H1 (cell line): Measurements from ENCODE around the gene PDE4D. TPM values are rescaled to one million over a fixed set of nuclear protein-coding genes. Genes with fewer than 3 reads are reported as not detected.

Source experiments
- CTCF ChIA-PET: fragments of 300-600 bp; sonication (Branson Sonifier 250); formaldehyde crosslinking; loops from one replicate; lab custom pipeline; 2021; ENCODE audit not compliant: partially characterized antibody; lab: Charles Lee
- POLR2A ChIA-PET: fragments of 300-600 bp; sonication (Branson Sonifier 250); formaldehyde crosslinking; loops from one replicate; lab custom pipeline; 2021; ENCODE audit warnings: inconsistent platforms; ENCODE audit not compliant: partially characterized antibody; lab: Charles Lee
- DNase-seq, 2 experiments: peaks; one replicate each; pipeline versions ENCODE4 v3.0.0 to v3.0.0-alpha.2; 2010 to 2022; ENCODE audit warnings: low spot score in 2 of 2, low read depth in 1 of 2, mixed read lengths in 1 of 2
- FAIRE-seq: peaks from 2 replicates; lab custom pipeline; 2011; peaks lifted over from hg19 to GRCh38; lab: Jason Lieb, UNC
- H2AFZ ChIP-seq: 2 replicates; pipeline ENCODE4 v1.8.1; 2012; ENCODE audit warnings: low read length, inconsistent platforms
- H2AK5ac ChIP-seq: 2 replicates; pipeline ENCODE4 v1.6.1; 2013; ENCODE audit warnings: low read depth, low read length
- H2BK120ac ChIP-seq: replicated peaks from 2 replicates; pipeline ENCODE3; 2013; ENCODE audit warnings: low read depth, low read length, inconsistent platforms
- H2BK12ac ChIP-seq: 2 replicates; pipeline ENCODE4 v1.6.1; 2013; ENCODE audit warnings: low read depth, low read length
- H2BK15ac ChIP-seq: 2 replicates; pipeline ENCODE4 v1.6.1; 2013; ENCODE audit warnings: low read length
- H2BK20ac ChIP-seq: 2 replicates; pipeline ENCODE4 v1.6.1; 2013; ENCODE audit warnings: low read length
- H2BK5ac ChIP-seq: 2 replicates; pipeline ENCODE4 v1.6.1; 2013; ENCODE audit warnings: low read depth, low read length
- H3K14ac ChIP-seq: 2 replicates; pipeline ENCODE4 v1.6.1; 2013; ENCODE audit warnings: inconsistent platforms; ENCODE audit not compliant: insufficient read length
- H3K18ac ChIP-seq: 2 replicates; pipeline ENCODE4 v1.6.1; 2013; ENCODE audit warnings: low read length; ENCODE audit errors: extremely low read depth
- H3K23ac ChIP-seq: 2 replicates; pipeline ENCODE4 v1.6.1; 2013; ENCODE audit warnings: inconsistent platforms; ENCODE audit not compliant: insufficient read length
- H3K23me2 ChIP-seq: 2 replicates; pipeline ENCODE4 v1.6.1; 2013; ENCODE audit warnings: low read depth, low read length
- H3K27ac ChIP-seq: 2 replicates; pipeline ENCODE4 v1.6.1; 2011; ENCODE audit warnings: low read depth, low read length, inconsistent platforms
- H3K27me3 ChIP-seq, 4 experiments: replicated peaks in 1 of 4; 1 replicate in 1 of 4; 2 replicates in 3 of 4; pipeline versions ENCODE4 v1.6.1 to v1.8.1; 2011 to 2013; ENCODE audit warnings: low read length in 3 of 4, mild to moderate bottlenecking in 3 of 4, inconsistent platforms in 2 of 4, mixed read lengths in 2 of 4, moderate library complexity in 1 of 4; ENCODE audit not compliant: control insufficient read depth in 3 of 4, insufficient read depth in 3 of 4; ENCODE audit errors: extremely low read depth in 1 of 4
- H3K36me3 ChIP-seq, 4 experiments: 2 replicates each; pipeline versions ENCODE4 v1.6.1 to v1.8.1; 2011 to 2013; ENCODE audit warnings: mild to moderate bottlenecking in 4 of 4, low read length in 3 of 4, moderate library complexity in 2 of 4, control low read depth in 1 of 4, inconsistent platforms in 1 of 4; ENCODE audit not compliant: insufficient read depth in 4 of 4, control insufficient read depth in 2 of 4
- H3K4ac ChIP-seq: replicated peaks from 2 replicates; pipeline ENCODE3; 2013; ENCODE audit warnings: low read length, low read depth, mixed read lengths, inconsistent platforms; ENCODE audit not compliant: insufficient read length
- H3K4me1 ChIP-seq, 4 experiments: replicated peaks in 1 of 4; 1 replicate in 1 of 4; 2 replicates in 3 of 4; pipeline versions ENCODE4 v1.6.1 to v1.8.1; 2011 to 2013; ENCODE audit warnings: low read length in 3 of 4, inconsistent platforms in 2 of 4, mixed read lengths in 1 of 4; ENCODE audit not compliant: insufficient read depth in 4 of 4, control insufficient read depth in 3 of 4
- H3K4me2 ChIP-seq, 2 experiments: 2 replicates each; pipeline versions ENCODE4 v1.6.1 to v1.8.1; 2011 to 2013; ENCODE audit warnings: low read depth in 2 of 2, low read length in 2 of 2, control low read depth in 1 of 2, inconsistent platforms in 1 of 2, mild to moderate bottlenecking in 1 of 2; ENCODE audit not compliant: insufficient read depth in 1 of 2
- H3K4me3 ChIP-seq, 4 experiments: fragments of 200-600, 300-600 bp in 1 of 4; sonication (generic), shearing (Covaris generic), sonication (Bioruptor Twin) in 1 of 4; 2 replicates each; pipeline versions ENCODE4 v1.5.1 to v1.8.1; 2011 to 2016; ENCODE audit warnings: low read length in 4 of 4, low read depth in 3 of 4, control low read depth in 2 of 4, inconsistent platforms in 2 of 4, mild to moderate bottlenecking in 2 of 4, mixed read lengths in 1 of 4, moderate library complexity in 1 of 4; ENCODE audit not compliant: insufficient read depth in 2 of 4; ENCODE audit errors: extremely low read depth in 1 of 4
- H3K56ac ChIP-seq: replicated peaks from 2 replicates; pipeline ENCODE3; 2013; ENCODE audit warnings: low read depth, mild to moderate bottlenecking, mixed read lengths, low read length, inconsistent platforms; ENCODE audit not compliant: insufficient read length
- H3K79me1 ChIP-seq: 2 replicates; pipeline ENCODE4 v1.6.1; 2013; ENCODE audit warnings: low read depth, low read length, control low read depth
- H3K79me2 ChIP-seq, 2 experiments: 2 replicates each; pipeline versions ENCODE4 v1.6.1 to v1.8.1; 2012 to 2013; ENCODE audit warnings: low read length in 2 of 2, mild to moderate bottlenecking in 2 of 2, inconsistent platforms in 1 of 2; ENCODE audit not compliant: insufficient read depth in 2 of 2, control insufficient read depth in 1 of 2
- H3K9ac ChIP-seq, 4 experiments: replicated peaks in 1 of 4; 1 replicate in 1 of 4; 2 replicates in 3 of 4; pipeline versions ENCODE4 v1.6.1 to v1.8.1; 2011 to 2013; ENCODE audit warnings: low read depth in 3 of 4, low read length in 3 of 4, control low read depth in 2 of 4, mild to moderate bottlenecking in 2 of 4, moderate library complexity in 2 of 4, inconsistent platforms in 1 of 4; ENCODE audit errors: extremely low read depth in 1 of 4
- H3K9me3 ChIP-seq, 2 experiments: 2 replicates each; pipeline versions ENCODE4 v1.6.1 to v1.8.1; 2012 to 2013; ENCODE audit warnings: mild to moderate bottlenecking in 2 of 2, moderate library complexity in 2 of 2, control low read depth in 1 of 2, inconsistent platforms in 1 of 2, low read depth in 1 of 2, low read length in 1 of 2, mixed read lengths in 1 of 2; ENCODE audit not compliant: insufficient read depth in 2 of 2
- H4K20me1 ChIP-seq, 2 experiments: replicated peaks in 1 of 2; 2 replicates each; pipeline versions ENCODE3 to v1.8.1; 2011 to 2013; ENCODE audit warnings: inconsistent platforms in 2 of 2, low read length in 2 of 2, mild to moderate bottlenecking in 1 of 2; ENCODE audit not compliant: insufficient read depth in 2 of 2, control insufficient read depth in 1 of 2
- H4K5ac ChIP-seq: 2 replicates; pipeline ENCODE4 v1.6.1; 2013; ENCODE audit warnings: low read length, low read depth, mixed read lengths, inconsistent platforms; ENCODE audit not compliant: insufficient read length
- H4K8ac ChIP-seq: 2 replicates; pipeline ENCODE4 v1.8.0; 2013; ENCODE audit warnings: mild to moderate bottlenecking, moderate library complexity, low read length, inconsistent platforms; ENCODE audit not compliant: insufficient read depth; ENCODE audit errors: extremely low read depth
- H4K91ac ChIP-seq: replicated peaks from 2 replicates; pipeline ENCODE3; 2013; ENCODE audit warnings: low read length, mixed read lengths, inconsistent platforms; ENCODE audit not compliant: insufficient read length
- ATF2 ChIP-seq: IDR thresholded peaks from 2 replicates; pipeline ENCODE4 v1.6.1; 2012; ENCODE audit warnings: low read length, inconsistent platforms
- WGBS, 2 experiments: shearing (Covaris generic) in 1 of 2; methylation state at CpG; one replicate each; pipeline versions ENCODE4 v1.1.6 to v1.1.7; 2013 to 2015; ENCODE audit warnings: low lambda C conversion rate in 2 of 2, mixed read lengths in 2 of 2, inconsistent platforms in 1 of 2, low coverage in 1 of 2, missing lambda C conversion rate in 1 of 2; ENCODE audit not compliant: insufficient replicate concordance in 2 of 2, insufficient coverage in 1 of 2, insufficient read length in 1 of 2; ENCODE audit errors: extremely low coverage in 1 of 2, missing lambda C conversion rate in 1 of 2; 5-methylcytosine and 5-hydroxymethylcytosine counted together
- polyA plus RNA-seq, 7 experiments: library from polyadenylated mRNA; depleted of rRNA in 3 of 7; stranded (reverse) in 5 of 7; unstranded in 2 of 7; fragments of >200 nt in 5 of 7; fragments of 200-250 nt in 2 of 7; gene quantifications; 1 replicate in 5 of 7; 2 replicates in 1 of 7; 4 replicates in 1 of 7; pipeline versions ENCODE4 v1.2.1 to v1.2.3, GENCODE V29; 2011 to 2013; ENCODE audit warnings: missing spikeins in 2 of 7, mixed read lengths in 2 of 7
- total RNA-seq: library from RNA; stranded (reverse); fragmentation: NEBNext Ultra II Directional; extraction: Animal tissue kit (Norgen Biotek cat#: 25700); gene quantifications from 2 replicates; pipeline ENCODE4 v1.2.1, GENCODE V29; 2021

The PDE4D gene
- total and polyA plus RNA-seq, 2 of the 8 experiments (the other 6 are each of a cell fraction or from before 2014, with no cell fraction given): 2.3 to 3.7 TPM

GRCh38 chr5:59833448-59833847, 60.1 kb downstream of the PDE4D start:
- no peak overlapping the region for H3K9ac ChIP-seq
- no peaks in the 10 kb centered on the region for H3K27me3 ChIP-seq
- no peak for FAIRE-seq
- WGBS, 2 experiments: 95% methylated on average over 4 of the region's 4 CpGs; no CpG with 5 or more reads in 1 of the 2 experiments
- no peak overlapping the region for H4K5ac ChIP-seq
- no peak overlapping the region for H2BK20ac ChIP-seq
- H3K4me3 ChIP-seq: no peak overlapping the region
- no peak overlapping the region for H2AFZ ChIP-seq
- no peaks in the 10 kb centered on the region for H3K79me1 ChIP-seq
- H2BK120ac ChIP-seq: no peak overlapping the region
- no peak overlapping the region for H3K4me2 ChIP-seq
- H3K4ac ChIP-seq: no peak overlapping the region
- H3K9me3 ChIP-seq: no peaks in the 10 kb centered on the region; a peak in 1 of 4 replicates
- no peak overlapping the region for H3K27ac ChIP-seq
- no peak overlapping the region for H3K14ac ChIP-seq
- no peaks in the 10 kb centered on the region for H4K20me1 ChIP-seq
- no peaks in the 10 kb centered on the region for H3K23me2 ChIP-seq
- no peak for TF ChIP-seq ATF2
- no peak overlapping the region for H2BK12ac ChIP-seq
- H2BK15ac ChIP-seq: no peak overlapping the region
- no peak for DNase-seq
- H3K79me2 ChIP-seq: no peaks in the 10 kb centered on the region
- no peak overlapping the region for H3K18ac ChIP-seq
- H2BK5ac ChIP-seq: no peak overlapping the region
- peaks cover 0 to 8% (median 0%) of the 10 kb centered on the region in 4 experiments; a peak in 3 of 7 replicates for H3K4me1 ChIP-seq
- H4K91ac ChIP-seq: no peak overlapping the region
- no peak overlapping the region for H2AK5ac ChIP-seq
- no peak overlapping the region for H3K56ac ChIP-seq
- ChIA-PET POLR2A (no interaction called here), CTCF (interaction anchor here (1.0 kb wide), 1 partner anchor 12 kb away, joined by 3 read pairs; no protein-coding TSS in a partner anchor)
- no peak overlapping the region for H4K8ac ChIP-seq
- no peak overlapping the region for H3K23ac ChIP-seq
- no peaks in the 10 kb centered on the region for H3K36me3 ChIP-seq
